Kidney epithelial cell (primary cell): ENCODE measurements around the gene ARID1A. TPM values are rescaled to one million over a fixed set of nuclear protein-coding genes. Genes with fewer than 3 reads are reported as not detected.

Source experiments
- DNase-seq: peaks from one replicate; pipeline ENCODE4 v3.0.0-alpha.2; 2010; ENCODE audit warnings: low read depth
- H3K27me3 ChIP-seq: 2 replicates; pipeline ENCODE4 v1.6.0; 2011; ENCODE audit warnings: low read length; ENCODE audit not compliant: control insufficient read depth, insufficient read depth
- H3K36me3 ChIP-seq: 2 replicates; pipeline ENCODE4 v1.5.1; 2011; ENCODE audit warnings: low read length; ENCODE audit not compliant: control insufficient read depth, insufficient read depth
- H3K4me3 ChIP-seq: 2 replicates; pipeline ENCODE4 v1.5.1; 2011; ENCODE audit warnings: low read depth, mild to moderate bottlenecking, control low read depth, low read length
- CTCF ChIP-seq: IDR thresholded peaks from 2 replicates; pipeline ENCODE4 v1.5.1; 2011; ENCODE audit warnings: mild to moderate bottlenecking, moderate library complexity, low read length, control low read depth, inconsistent platforms; ENCODE audit not compliant: insufficient read depth, poor library complexity, severe bottlenecking
- total RNA-seq: library from RNA; depleted of rRNA; stranded (reverse); fragments of >200 nt; gene quantifications from 2 replicates; pipeline ENCODE4 v1.2.3, GENCODE V29; 2015

The ARID1A gene
- total RNA-seq, 1 donor from 2014 or later = 43.7 TPM

GRCh38 chr1:26814893-26815292, 119.1 kb downstream of the ARID1A start:
- Histone ChIP-seq H3K27me3 (no peaks in the 10 kb centered on the region), H3K36me3 (no peaks in the 10 kb centered on the region), H3K4me3 (no peak overlapping the region)
- no peak for TF ChIP-seq CTCF
- no peak for DNase-seq

DNA sequence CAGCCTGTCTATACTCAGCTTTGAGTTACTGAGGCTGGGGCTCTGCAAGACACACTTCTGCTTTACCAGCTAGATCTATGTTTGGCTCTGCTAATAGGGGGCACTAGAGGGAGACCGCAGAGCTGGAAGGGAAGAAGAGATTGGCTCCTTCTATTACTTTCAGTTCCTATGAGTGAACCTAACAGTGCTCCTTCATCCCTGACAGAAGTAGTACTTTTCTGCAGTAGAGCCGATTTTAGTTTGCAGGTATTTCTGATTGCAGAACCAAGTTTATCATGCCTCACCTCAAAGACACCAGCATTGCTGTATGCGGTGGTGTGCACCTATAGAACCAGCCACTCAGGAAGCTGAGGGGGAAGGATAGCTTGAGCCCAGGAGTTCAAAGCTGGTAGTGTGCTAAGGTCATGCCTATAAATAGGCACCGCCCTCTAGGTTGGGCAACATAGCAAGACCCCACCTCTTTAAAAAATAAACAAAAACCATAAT, 125.0 kb downstream of the ARID1A start:
- no peak for DNase-seq
- H3K27me3 ChIP-seq = no peaks in the 10 kb centered on the region
- no peak overlapping the region for H3K4me3 ChIP-seq
- TF ChIP-seq CTCF = no peak
- no peaks in the 10 kb centered on the region for H3K36me3 ChIP-seq

- TF ChIP-seq CTCF = no peak
- Histone ChIP-seq H3K36me3 (no peaks in the 10 kb centered on the region), H3K4me3 (no peak overlapping the region), H3K27me3 (no peaks in the 10 kb centered on the region)
- no peak for DNase-seq
These were observed 127.1 kb downstream of the ARID1A start for GRCh38 chr1:26822737-26823395.

- H3K4me3 ChIP-seq = no peak overlapping the region
- no peak for TF ChIP-seq CTCF
These were observed 128.9 kb downstream of the ARID1A start for GRCh38 chr1:26824731-26825130.

DNA sequence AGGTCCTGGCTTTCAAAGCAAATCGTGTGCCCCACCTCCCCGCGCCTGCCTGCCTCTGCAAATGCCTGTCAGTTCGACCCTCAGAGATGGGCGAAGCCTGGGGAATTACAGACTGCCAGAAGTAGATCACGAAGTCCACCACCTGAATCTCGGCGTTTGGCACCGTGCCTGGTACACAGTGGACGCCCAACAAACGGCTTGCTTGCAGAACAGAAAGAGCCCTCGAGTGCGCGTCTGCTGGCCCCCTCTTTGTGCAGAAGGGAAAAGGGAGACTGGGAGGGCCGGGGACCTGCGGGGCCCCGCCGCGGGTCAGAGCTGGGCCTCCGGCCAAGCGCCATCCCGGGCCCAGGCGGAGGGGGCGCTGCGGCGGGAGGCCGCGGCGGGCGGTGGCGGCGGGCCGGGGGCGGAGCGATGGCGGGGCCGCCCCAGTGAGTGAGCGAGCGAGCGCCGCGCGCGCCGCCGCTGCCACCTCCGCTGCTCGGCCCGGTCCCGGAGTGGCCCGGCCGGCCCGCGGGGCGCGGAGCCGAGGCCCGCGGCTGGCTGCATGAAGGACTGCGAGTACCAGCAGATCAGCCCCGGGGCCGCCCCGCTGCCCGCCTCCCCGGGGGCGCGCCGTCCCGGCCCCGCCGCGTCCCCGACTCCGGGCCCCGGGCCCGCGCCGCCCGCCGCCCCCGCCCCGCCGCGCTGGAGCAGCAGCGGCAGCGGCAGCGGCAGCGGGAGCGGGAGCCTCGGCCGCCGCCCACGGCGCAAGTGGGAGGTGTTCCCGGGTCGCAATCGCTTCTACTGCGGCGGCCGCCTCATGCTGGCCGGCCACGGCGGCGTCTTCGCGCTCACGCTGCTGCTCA, 130.7 kb downstream of the ARID1A start, which contains the start of gene ZDHHC18:
Gene ZDHHC18, plus strand, starts transcription at position 428 of the 845 bp plus-strand sequence. Its CDS starts 117 bp downstream, at position 545.
- Histone ChIP-seq H3K27me3 (no peaks in the 10 kb centered on the region), H3K36me3 (no peaks in the 10 kb centered on the region), H3K4me3 (peak within 1 kb of the TSS; percentile 79)
- no peak for TF ChIP-seq CTCF
- DNase-seq = no peak

More at GRCh38 chr1:26824731-26825130, 128.9 kb downstream of the ARID1A start:
- Histone ChIP-seq H3K36me3 (no peaks in the 10 kb centered on the region), H3K27me3 (no peaks in the 10 kb centered on the region)
- no peak for DNase-seq
